WTC11 (cell line): Measurements from ENCODE around the gene RPAIN. TPM values are rescaled to one million over a fixed set of nuclear protein-coding genes. Genes with fewer than 3 reads are reported as not detected.
A peak's percentile ranks its signal among the peaks of the same experiment; 100 is the strongest.

Experiments
- ATAC-seq: fragments of 200-7000 bp; cut with Tn5 transposase; 2 replicates; pipeline ENCODE4 v1.10.0; 2021; ENCODE audit warnings: mild to moderate bottlenecking, moderate library complexity
- CTCF ChIA-PET: fragments of 300-600 bp; sonication (Branson Sonifier 250); formaldehyde crosslinking; loops from one replicate; lab custom pipeline; 2021; ENCODE audit warnings: antibody characterized with exemption; lab: Charles Lee
- POLR2A ChIA-PET: fragments of 350-600 bp; sonication (Branson Sonifier 250); formaldehyde crosslinking; loops from one replicate; lab custom pipeline; 2021; ENCODE audit warnings: antibody characterized with exemption; lab: Charles Lee
- DNase-seq: peaks from one replicate; pipeline ENCODE4 v3.0.0; 2021; ENCODE audit warnings: low spot score
- H3K27ac Mint-ChIP-seq: 2 replicates; pipeline ENCODE4 v1.8.0; 2021; ENCODE audit warnings: mixed read lengths
- H3K27me3 Mint-ChIP-seq: 2 replicates; pipeline ENCODE4 v1.8.0; 2021; ENCODE audit warnings: low read depth, mild to moderate bottlenecking, moderate library complexity, mixed read lengths
- H3K36me3 Mint-ChIP-seq: 2 replicates; pipeline ENCODE4 v1.8.0; 2021; ENCODE audit warnings: mixed read lengths
- H3K4me1 Mint-ChIP-seq: 2 replicates; pipeline ENCODE4 v1.8.0; 2022; ENCODE audit warnings: mixed read lengths
- H3K4me3 Mint-ChIP-seq: 2 replicates; pipeline ENCODE4 v1.8.0; 2021; ENCODE audit warnings: mild to moderate bottlenecking, moderate library complexity, mixed read lengths
- H3K9me3 Mint-ChIP-seq: 2 replicates; pipeline ENCODE4 v1.8.0; 2021; ENCODE audit warnings: mixed read lengths
- CREB1 ChIP-seq: sonication (generic); formaldehyde crosslinking; IDR thresholded peaks from 2 replicates; pipeline ENCODE4 v1.8.0; 2023; ENCODE audit warnings: mild to moderate bottlenecking, missing genetic modification reagents
- ESRRA ChIP-seq: sonication (generic); formaldehyde crosslinking; IDR thresholded peaks from 2 replicates; pipeline ENCODE4 v1.8.1; 2022; ENCODE audit warnings: mild to moderate bottlenecking, missing genetic modification reagents, borderline replicate concordance
- FOXP1 ChIP-seq: sonication (generic); formaldehyde crosslinking; IDR thresholded peaks from 2 replicates; pipeline ENCODE4 v1.8.0; 2022; ENCODE audit warnings: missing genetic modification reagents, mild to moderate bottlenecking, moderate library complexity, borderline replicate concordance
- MXD4 ChIP-seq: fragments of 250-450 bp; sonication (Bioruptor Pico); IDR thresholded peaks from 2 replicates; pipeline ENCODE4 v1.8.0; 2021; ENCODE audit warnings: mild to moderate bottlenecking, moderate library complexity, borderline replicate concordance
- NFATC4 ChIP-seq: fragments of 250-450 bp; sonication (Bioruptor Pico); IDR thresholded peaks from 2 replicates; pipeline ENCODE4 v1.9.0; 2021; ENCODE audit warnings: mild to moderate bottlenecking
- PRRX2 ChIP-seq: fragments of 250-450 bp; sonication (Bioruptor Pico); IDR thresholded peaks from 2 replicates; pipeline ENCODE4 v1.8.0; 2021; ENCODE audit warnings: mild to moderate bottlenecking
- RELA ChIP-seq: sonication (generic); formaldehyde crosslinking; IDR thresholded peaks from 2 replicates; pipeline ENCODE4 v1.8.1; 2022; ENCODE audit warnings: missing genetic modification reagents, mild to moderate bottlenecking, borderline replicate concordance
- ZBTB21 ChIP-seq: sonication (generic); formaldehyde crosslinking; IDR thresholded peaks from 2 replicates; pipeline ENCODE4 v1.8.1; 2023; ENCODE audit warnings: mild to moderate bottlenecking, missing genetic modification reagents, borderline replicate concordance
- ZNF138 ChIP-seq: sonication (generic); formaldehyde crosslinking; conservative IDR thresholded peaks from 2 replicates; pipeline ENCODE4 v1.8.1; 2022; ENCODE audit warnings: mild to moderate bottlenecking, moderate library complexity, missing genetic modification reagents
- ZNF423 ChIP-seq: fragments of 250-450 bp; sonication (Bioruptor Pico); IDR thresholded peaks from 2 replicates; pipeline ENCODE4 v2.1.2; 2022; ENCODE audit warnings: mild to moderate bottlenecking, moderate library complexity
- total RNA-seq: library from RNA; stranded (reverse); gene quantifications from 3 replicates; pipeline ENCODE4 v1.2.3, GENCODE V29; 2021
- TF ChIP-seq, protein P1 (sequence below): fragments of 250-450 bp; sonication (Bioruptor Pico); IDR thresholded peaks from 2 replicates; pipeline ENCODE4 v1.9.0; 2021; ENCODE audit warnings: mild to moderate bottlenecking
- TF ChIP-seq, protein P2 (sequence below): fragments of 250-450 bp; sonication (Bioruptor Pico); IDR thresholded peaks from 2 replicates; pipeline ENCODE4 v1.9.0; 2021; ENCODE audit warnings: mild to moderate bottlenecking, borderline replicate concordance
- TF ChIP-seq, protein P3 (sequence below): sonication (generic); formaldehyde crosslinking; IDR thresholded peaks from 2 replicates; pipeline ENCODE4 v1.8.1; 2023; ENCODE audit warnings: mild to moderate bottlenecking, missing genetic modification reagents, borderline replicate concordance
- TF ChIP-seq, protein P4 (sequence below): sonication (generic); formaldehyde crosslinking; IDR thresholded peaks from 2 replicates; pipeline ENCODE4 v1.8.1; 2023; ENCODE audit warnings: mild to moderate bottlenecking, missing genetic modification reagents, moderate library complexity
- TF ChIP-seq, protein P5 (sequence below): sonication (generic); formaldehyde crosslinking; IDR thresholded peaks from 2 replicates; pipeline ENCODE4 v1.8.1; 2022; ENCODE audit warnings: missing genetic modification reagents, borderline replicate concordance
- TF ChIP-seq, protein P6 (sequence below): sonication (generic); formaldehyde crosslinking; IDR thresholded peaks from 2 replicates; pipeline ENCODE4 v1.8.0; 2022; ENCODE audit warnings: mild to moderate bottlenecking, missing genetic modification reagents
- TF ChIP-seq, protein P7 (sequence below): sonication (generic); formaldehyde crosslinking; conservative IDR thresholded peaks from 2 replicates; pipeline ENCODE4 v1.8.1; 2023; ENCODE audit warnings: mild to moderate bottlenecking, low read depth, missing genetic modification reagents, moderate library complexity
- TF ChIP-seq, protein P8 (sequence below): sonication (generic); formaldehyde crosslinking; IDR thresholded peaks from 2 replicates; pipeline ENCODE4 v1.8.1; 2023; ENCODE audit warnings: mild to moderate bottlenecking, missing genetic modification reagents

RPAIN gene
- total RNA-seq, 1 experiment from 2014 or later, result 67.8 TPM

DNA sequence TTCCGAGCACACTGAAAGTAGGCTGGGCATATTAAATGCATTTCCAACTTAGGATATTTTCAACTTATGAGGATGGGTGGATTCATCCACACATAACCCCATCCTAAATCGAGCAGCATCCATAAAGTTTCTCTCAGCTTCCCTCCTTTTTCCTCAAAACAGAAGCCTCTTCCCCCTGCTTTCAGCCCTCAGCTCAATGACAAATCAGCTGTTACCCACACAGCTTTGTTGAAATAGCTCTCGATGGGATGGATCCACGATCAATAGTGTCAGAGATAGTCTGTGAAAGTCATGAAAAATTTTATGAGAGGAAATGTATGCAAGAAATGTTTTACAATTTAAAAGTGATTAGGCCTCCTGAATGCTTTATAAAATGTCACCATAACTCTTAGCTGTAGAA is 46.3 kb downstream of the RPAIN start (continued):
- TF ChIP-seq CREB1 (CRISPR knock-in tag) (no peak), ZNF138 (CRISPR knock-in tag) (no peak), RELA (CRISPR knock-in tag) (no peak), ESRRA (CRISPR knock-in tag) (no peak)
- TF ChIP-seq, protein P1, sequence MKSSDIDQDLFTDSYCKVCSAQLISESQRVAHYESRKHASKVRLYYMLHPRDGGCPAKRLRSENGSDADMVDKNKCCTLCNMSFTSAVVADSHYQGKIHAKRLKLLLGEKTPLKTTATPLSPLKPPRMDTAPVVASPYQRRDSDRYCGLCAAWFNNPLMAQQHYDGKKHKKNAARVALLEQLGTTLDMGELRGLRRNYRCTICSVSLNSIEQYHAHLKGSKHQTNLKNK (CRISPR knock-in tag), result no peak

DNA sequence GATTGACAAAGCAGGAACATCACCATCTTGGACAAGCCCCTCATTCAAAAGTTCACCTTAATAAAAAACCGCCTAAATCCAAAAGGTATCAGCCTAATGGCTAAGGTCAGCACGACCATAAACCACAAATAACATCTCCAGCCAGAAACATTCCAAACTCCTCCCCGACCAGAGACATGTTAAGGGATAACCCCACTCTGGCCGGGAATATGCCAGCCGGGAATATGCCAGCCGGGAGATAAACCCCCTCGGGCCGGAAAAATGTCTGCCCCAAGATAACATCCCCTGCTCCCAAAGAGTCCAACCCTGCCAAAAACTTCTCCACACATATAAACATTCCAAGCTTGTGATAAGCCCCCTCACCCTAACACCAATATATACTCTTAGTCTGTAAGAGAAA is 47.4 kb downstream of the RPAIN start:
- peak overlapping the region; percentile 55 for H3K27ac Mint-ChIP-seq
- H3K9me3 Mint-ChIP-seq, result no peaks in the 10 kb centered on the region
- no peak for ATAC-seq
- peak overlapping the region; percentile 89 for H3K4me3 Mint-ChIP-seq
- POLR2A ChIA-PET, result interaction anchor here (0.5 to 2.0 kb wide), 3 partner anchors 19 to 520 kb away, joined by 4 to 17 read pairs (median 12); partner anchors contain the start of genes DERL2 and MIS12
- CTCF ChIA-PET, result interaction anchor here (4.4 kb wide), 1 partner anchor 28 kb away, joined by 23 read pairs; the partner anchor contains the start of gene C1QBP
- DNase-seq, result no peak
- H3K4me1 Mint-ChIP-seq, result peaks cover 23% of the 10 kb centered on the region
- H3K27me3 Mint-ChIP-seq, result no peaks in the 10 kb centered on the region
- peaks cover 9% of the 10 kb centered on the region for H3K36me3 Mint-ChIP-seq
- TF ChIP-seq, protein P2, sequence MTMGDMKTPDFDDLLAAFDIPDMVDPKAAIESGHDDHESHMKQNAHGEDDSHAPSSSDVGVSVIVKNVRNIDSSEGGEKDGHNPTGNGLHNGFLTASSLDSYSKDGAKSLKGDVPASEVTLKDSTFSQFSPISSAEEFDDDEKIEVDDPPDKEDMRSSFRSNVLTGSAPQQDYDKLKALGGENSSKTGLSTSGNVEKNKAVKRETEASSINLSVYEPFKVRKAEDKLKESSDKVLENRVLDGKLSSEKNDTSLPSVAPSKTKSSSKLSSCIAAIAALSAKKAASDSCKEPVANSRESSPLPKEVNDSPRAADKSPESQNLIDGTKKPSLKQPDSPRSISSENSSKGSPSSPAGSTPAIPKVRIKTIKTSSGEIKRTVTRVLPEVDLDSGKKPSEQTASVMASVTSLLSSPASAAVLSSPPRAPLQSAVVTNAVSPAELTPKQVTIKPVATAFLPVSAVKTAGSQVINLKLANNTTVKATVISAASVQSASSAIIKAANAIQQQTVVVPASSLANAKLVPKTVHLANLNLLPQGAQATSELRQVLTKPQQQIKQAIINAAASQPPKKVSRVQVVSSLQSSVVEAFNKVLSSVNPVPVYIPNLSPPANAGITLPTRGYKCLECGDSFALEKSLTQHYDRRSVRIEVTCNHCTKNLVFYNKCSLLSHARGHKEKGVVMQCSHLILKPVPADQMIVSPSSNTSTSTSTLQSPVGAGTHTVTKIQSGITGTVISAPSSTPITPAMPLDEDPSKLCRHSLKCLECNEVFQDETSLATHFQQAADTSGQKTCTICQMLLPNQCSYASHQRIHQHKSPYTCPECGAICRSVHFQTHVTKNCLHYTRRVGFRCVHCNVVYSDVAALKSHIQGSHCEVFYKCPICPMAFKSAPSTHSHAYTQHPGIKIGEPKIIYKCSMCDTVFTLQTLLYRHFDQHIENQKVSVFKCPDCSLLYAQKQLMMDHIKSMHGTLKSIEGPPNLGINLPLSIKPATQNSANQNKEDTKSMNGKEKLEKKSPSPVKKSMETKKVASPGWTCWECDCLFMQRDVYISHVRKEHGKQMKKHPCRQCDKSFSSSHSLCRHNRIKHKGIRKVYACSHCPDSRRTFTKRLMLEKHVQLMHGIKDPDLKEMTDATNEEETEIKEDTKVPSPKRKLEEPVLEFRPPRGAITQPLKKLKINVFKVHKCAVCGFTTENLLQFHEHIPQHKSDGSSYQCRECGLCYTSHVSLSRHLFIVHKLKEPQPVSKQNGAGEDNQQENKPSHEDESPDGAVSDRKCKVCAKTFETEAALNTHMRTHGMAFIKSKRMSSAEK (CRISPR knock-in tag), result no peak
- TF ChIP-seq, protein P3, sequence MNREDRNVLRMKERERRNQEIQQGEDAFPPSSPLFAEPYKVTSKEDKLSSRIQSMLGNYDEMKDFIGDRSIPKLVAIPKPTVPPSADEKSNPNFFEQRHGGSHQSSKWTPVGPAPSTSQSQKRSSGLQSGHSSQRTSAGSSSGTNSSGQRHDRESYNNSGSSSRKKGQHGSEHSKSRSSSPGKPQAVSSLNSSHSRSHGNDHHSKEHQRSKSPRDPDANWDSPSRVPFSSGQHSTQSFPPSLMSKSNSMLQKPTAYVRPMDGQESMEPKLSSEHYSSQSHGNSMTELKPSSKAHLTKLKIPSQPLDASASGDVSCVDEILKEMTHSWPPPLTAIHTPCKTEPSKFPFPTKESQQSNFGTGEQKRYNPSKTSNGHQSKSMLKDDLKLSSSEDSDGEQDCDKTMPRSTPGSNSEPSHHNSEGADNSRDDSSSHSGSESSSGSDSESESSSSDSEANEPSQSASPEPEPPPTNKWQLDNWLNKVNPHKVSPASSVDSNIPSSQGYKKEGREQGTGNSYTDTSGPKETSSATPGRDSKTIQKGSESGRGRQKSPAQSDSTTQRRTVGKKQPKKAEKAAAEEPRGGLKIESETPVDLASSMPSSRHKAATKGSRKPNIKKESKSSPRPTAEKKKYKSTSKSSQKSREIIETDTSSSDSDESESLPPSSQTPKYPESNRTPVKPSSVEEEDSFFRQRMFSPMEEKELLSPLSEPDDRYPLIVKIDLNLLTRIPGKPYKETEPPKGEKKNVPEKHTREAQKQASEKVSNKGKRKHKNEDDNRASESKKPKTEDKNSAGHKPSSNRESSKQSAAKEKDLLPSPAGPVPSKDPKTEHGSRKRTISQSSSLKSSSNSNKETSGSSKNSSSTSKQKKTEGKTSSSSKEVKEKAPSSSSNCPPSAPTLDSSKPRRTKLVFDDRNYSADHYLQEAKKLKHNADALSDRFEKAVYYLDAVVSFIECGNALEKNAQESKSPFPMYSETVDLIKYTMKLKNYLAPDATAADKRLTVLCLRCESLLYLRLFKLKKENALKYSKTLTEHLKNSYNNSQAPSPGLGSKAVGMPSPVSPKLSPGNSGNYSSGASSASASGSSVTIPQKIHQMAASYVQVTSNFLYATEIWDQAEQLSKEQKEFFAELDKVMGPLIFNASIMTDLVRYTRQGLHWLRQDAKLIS (CRISPR knock-in tag), result no peak
- no peak for TF ChIP-seq NFATC4 (CRISPR knock-in tag)
- TF ChIP-seq, protein P4, sequence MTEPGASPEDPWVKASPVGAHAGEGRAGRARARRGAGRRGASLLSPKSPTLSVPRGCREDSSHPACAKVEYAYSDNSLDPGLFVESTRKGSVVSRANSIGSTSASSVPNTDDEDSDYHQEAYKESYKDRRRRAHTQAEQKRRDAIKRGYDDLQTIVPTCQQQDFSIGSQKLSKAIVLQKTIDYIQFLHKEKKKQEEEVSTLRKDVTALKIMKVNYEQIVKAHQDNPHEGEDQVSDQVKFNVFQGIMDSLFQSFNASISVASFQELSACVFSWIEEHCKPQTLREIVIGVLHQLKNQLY (CRISPR knock-in tag), result no peak
- TF ChIP-seq CREB1 (CRISPR knock-in tag), result no peak
- no peak for TF ChIP-seq ZBTB21
- TF ChIP-seq ZNF423 (CRISPR knock-in tag), result no peak
- TF ChIP-seq, protein P5, sequence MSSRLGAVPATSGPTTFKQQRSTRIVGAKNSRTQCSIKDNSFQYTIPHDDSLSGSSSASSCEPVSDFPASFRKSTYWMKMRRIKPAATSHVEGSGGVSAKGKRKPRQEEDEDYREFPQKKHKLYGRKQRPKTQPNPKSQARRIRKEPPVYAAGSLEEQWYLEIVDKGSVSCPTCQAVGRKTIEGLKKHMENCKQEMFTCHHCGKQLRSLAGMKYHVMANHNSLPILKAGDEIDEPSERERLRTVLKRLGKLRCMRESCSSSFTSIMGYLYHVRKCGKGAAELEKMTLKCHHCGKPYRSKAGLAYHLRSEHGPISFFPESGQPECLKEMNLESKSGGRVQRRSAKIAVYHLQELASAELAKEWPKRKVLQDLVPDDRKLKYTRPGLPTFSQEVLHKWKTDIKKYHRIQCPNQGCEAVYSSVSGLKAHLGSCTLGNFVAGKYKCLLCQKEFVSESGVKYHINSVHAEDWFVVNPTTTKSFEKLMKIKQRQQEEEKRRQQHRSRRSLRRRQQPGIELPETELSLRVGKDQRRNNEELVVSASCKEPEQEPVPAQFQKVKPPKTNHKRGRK, result no peak
- TF ChIP-seq PRRX2, result no peak
- TF ChIP-seq, protein P6, sequence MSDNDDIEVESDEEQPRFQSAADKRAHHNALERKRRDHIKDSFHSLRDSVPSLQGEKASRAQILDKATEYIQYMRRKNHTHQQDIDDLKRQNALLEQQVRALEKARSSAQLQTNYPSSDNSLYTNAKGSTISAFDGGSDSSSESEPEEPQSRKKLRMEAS (CRISPR knock-in tag), result no peak
- TF ChIP-seq FOXP1 (CRISPR knock-in tag), result no peak
- TF ChIP-seq, protein P7, sequence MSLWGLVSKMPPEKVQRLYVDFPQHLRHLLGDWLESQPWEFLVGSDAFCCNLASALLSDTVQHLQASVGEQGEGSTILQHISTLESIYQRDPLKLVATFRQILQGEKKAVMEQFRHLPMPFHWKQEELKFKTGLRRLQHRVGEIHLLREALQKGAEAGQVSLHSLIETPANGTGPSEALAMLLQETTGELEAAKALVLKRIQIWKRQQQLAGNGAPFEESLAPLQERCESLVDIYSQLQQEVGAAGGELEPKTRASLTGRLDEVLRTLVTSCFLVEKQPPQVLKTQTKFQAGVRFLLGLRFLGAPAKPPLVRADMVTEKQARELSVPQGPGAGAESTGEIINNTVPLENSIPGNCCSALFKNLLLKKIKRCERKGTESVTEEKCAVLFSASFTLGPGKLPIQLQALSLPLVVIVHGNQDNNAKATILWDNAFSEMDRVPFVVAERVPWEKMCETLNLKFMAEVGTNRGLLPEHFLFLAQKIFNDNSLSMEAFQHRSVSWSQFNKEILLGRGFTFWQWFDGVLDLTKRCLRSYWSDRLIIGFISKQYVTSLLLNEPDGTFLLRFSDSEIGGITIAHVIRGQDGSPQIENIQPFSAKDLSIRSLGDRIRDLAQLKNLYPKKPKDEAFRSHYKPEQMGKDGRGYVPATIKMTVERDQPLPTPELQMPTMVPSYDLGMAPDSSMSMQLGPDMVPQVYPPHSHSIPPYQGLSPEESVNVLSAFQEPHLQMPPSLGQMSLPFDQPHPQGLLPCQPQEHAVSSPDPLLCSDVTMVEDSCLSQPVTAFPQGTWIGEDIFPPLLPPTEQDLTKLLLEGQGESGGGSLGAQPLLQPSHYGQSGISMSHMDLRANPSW (CRISPR knock-in tag), result no peak
- TF ChIP-seq, protein P8, sequence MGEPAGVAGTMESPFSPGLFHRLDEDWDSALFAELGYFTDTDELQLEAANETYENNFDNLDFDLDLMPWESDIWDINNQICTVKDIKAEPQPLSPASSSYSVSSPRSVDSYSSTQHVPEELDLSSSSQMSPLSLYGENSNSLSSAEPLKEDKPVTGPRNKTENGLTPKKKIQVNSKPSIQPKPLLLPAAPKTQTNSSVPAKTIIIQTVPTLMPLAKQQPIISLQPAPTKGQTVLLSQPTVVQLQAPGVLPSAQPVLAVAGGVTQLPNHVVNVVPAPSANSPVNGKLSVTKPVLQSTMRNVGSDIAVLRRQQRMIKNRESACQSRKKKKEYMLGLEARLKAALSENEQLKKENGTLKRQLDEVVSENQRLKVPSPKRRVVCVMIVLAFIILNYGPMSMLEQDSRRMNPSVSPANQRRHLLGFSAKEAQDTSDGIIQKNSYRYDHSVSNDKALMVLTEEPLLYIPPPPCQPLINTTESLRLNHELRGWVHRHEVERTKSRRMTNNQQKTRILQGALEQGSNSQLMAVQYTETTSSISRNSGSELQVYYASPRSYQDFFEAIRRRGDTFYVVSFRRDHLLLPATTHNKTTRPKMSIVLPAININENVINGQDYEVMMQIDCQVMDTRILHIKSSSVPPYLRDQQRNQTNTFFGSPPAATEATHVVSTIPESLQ, result no peak
- TF ChIP-seq MXD4 (CRISPR knock-in tag), result no peak
